ENCODE data around the gene APP. TPM values are rescaled to one million over a fixed set of nuclear protein-coding genes. Genes with fewer than 3 reads are reported as not detected.

The APP gene
- total RNA-seq, 1 donor from 2014 or later = 674 TPM

- DNase-seq (ENCODE audit: low spot score) = no peak
Measured at GRCh38 chr21:25906587-25906986, 264.0 kb downstream of the APP start.

DNA sequence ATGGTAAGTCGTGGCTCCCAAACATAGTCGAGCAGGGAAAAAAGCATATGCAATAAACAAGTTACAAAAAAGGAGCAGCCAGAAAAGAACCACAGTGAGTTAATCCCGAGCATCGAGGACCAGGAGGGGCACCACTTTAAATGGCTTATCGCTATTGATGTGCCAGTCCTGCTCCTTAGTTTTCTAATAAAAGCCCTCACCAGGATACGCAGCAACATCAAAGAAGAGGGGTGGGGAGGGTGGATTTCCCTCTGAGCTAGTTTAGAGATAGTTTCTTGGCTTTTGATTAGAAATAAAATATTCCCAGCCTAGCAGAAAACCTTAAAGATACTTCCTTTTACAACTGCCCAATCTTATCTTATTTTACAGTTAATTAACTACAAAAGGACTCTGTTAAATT is 265.4 kb downstream of the APP start:
- DNase-seq (ENCODE audit: low spot score) = peak; percentile 78

DNA sequence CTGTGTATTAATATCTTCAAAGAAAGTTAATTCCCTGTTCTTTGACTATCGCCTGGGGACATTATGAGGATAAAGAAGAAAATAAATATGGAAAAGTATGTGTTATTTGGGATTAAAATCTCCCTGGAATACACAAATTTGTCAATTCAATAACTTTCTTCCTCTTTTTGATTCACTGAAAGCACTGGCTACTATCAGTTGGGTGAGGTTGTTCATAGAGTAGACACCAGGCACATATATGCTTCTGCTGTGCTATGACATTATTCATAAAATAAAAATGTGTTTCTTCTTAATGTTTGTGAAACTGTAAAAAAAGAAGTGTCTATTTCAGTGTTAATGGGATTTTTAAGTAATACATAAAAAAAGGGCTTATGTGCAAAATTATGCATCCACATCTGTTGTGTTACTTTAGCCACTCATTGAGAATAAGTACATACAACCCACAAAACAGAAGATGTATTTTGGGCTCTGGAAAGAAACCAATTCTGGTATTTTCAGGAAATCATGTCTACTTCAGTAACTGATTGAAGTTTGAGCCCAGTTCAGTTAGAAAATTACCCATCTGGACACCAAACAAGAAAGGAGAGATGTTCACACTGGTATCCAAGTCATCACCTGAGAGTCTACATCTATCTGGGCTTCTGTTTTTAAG is 266.4 kb downstream of the APP start:
- peak; percentile 58 for DNase-seq (ENCODE audit: low spot score)

DNA sequence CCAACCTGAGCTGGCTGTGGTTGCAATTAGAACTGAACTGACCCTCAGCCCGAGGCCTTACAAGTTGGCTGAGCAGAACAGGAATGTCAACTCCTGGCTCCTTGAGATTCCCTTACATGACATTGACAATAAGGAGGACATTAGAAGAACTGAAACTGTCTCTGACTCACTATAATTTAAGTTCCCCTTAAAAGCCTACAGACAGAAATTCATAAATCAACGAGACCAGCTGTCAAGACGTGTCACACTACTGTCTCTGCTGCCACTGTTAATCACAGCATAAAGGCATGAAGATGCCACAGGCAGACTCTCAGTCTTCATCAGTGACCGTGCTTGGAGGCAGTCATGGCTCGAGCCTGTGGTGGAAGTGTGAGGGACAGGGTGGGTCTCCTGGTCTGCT is 267.0 kb downstream of the APP start:
- DNase-seq (ENCODE audit: low spot score) = peak; percentile 72

GRCh38 chr21:25901330-25901979 is 269.1 kb downstream of the APP start:
- DNase-seq (ENCODE audit: low spot score) = no peak

DNA sequence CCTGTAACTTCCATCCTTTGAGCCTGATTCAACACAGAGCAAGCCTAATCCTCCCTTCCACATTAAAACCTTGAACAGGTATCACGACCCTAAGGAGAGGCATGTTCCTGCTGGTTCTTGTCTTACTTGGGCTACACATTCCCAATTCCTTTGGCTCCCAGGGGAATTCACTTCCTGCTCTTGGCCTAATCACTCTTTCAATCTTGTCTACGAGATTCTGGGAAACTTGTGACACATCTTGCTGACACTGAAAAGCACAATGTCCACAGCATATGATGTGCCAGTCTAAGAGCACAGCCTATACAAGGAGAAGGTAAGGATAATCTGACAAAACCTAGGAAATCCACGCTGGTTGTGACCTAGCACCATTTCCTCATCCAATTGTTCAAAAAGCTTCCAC is 271.9 kb downstream of the APP start:
- no peak for DNase-seq (ENCODE audit: low spot score)

GRCh38 chr21:25897383-25897782 is 273.2 kb downstream of the APP start:
- DNase-seq (ENCODE audit: low spot score) = no peak

GRCh38 chr21:25896501-25897056 is 274.0 kb downstream of the APP start:
- no peak for DNase-seq (ENCODE audit: low spot score)

- peak; percentile 22 for DNase-seq (ENCODE audit: low spot score)
Measured at GRCh38 chr21:25895565-25896205, 274.9 kb downstream of the APP start.

DNA sequence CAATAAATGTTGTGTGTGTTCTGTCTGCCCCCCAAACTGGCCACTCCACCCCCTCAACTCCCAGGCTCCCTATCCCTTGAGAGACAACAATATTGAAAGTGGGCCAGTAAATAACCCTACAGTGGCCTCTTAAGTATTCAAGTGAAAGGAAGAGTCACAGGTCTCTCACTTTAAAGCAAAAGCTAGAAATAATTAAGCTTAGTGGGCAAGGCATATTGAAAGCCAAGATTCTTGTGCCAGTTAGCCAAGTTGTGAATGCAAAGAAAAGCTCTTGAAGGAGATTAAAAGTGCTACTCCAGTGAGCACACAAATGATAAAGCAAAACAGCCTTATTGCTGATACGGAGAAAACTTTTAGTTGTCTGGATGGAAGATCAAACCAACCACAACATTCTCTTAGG is 277.4 kb downstream of the APP start:
- no peak for DNase-seq (ENCODE audit: low spot score)

DNA sequence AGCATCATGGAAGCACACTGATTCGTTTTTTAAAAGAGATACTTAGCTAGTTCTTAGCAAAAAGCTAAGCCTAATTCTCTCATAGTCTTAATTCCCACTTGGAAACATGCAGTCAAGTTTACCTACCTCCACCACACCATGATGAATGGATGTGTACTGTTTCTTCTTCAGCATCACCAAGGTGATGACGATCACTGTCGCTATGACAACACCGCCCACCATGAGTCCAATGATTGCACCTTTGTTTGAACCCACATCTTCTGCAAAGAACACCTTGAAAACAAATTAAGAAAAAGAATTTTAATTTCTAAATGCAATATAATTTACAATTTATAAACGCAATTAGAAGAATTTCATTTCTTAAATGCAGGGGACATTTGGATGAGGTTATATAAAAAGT is 279.0 kb downstream of the APP start:
- DNase-seq (ENCODE audit: low spot score) = no peak

DNA sequence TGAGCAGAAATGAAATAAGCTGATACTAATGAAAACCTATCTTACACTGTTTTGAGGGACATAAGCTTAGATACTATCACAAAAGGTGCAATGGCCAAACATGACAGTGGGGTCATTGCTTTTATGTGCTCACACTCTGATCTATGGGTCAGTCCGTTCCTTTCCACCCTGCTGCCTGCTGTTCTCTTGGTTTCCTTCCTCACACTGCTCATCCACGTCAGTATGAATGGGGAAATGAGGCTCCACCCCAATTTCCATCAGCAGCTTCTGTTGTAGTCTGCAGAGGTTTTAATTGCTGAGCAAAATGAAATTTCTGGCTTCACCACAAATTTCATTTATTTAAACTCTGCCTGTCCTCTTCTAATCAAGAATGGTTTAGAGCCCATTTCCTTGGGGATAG is 280.6 kb downstream of the APP start:
- DNase-seq (ENCODE audit: low spot score) = no peak

DNA sequence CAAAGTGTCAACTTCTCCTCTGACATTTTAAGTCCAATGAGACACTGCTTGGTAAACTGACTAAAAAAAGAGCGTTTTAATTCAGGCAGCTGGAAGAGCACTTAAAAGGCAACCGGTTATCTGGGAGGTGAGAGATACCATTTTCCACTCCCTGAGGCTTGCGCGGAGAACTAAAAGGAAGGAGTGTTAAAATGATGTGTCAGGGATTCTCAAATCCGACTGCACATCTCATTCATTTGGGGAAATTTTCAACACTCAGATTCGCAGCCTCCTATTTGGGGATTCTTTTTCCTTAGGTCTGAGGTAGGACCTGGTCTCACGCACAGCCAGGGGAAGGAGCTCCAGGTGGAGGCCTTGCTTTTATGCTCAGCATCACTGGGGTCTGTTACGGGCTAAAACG is 281.9 kb downstream of the APP start:
- DNase-seq (ENCODE audit: low spot score) = no peak

GRCh38 chr21:25887646-25888306 is 282.8 kb downstream of the APP start:
- no peak for DNase-seq (ENCODE audit: low spot score)

DNA sequence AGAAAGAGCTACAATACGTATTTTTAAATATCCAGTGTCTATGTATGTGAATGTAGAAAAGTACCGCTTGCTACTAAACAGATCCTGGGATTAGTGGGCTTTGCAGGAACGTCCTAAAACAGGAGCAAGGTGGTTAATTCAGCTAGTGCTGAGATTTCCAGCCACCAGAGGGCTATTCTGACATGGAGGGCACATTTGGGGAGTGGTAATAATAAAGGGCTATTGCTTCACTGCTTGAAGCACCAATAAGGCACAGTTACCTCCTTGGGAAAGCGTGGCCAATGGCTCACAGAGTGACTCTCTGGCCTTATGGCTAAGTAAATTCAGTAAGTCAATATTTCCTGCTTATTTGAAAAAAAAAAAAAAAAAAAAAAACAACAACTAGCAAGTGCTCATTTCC is 283.4 kb downstream of the APP start:
- no peak for DNase-seq (ENCODE audit: low spot score)

- no peak for DNase-seq (ENCODE audit: low spot score)
Measured at GRCh38 chr21:25885880-25886279, 284.7 kb downstream of the APP start.

- DNase-seq (ENCODE audit: low spot score) = no peak
Measured at GRCh38 chr21:25885405-25885804, 285.2 kb downstream of the APP start.

DNA sequence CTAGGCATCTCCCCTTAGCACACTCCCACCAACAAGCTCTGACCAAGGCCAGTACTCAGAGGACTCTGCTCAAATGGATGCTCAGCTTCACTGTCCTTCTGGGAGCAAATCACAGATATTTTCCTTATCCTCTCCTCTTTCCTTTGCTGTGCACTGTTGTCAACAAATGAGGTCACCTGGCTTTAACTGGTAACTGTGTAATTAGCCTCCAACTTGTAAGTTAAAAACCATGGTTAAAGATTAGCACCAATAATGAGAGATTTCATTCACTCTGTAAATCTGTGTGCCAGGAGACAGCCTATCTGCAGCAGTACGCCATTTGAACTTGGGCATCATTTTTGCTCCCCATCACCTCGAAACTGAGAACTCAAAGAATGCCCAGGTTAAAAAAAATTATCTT is 286.3 kb downstream of the APP start:
- no peak for DNase-seq (ENCODE audit: low spot score)

GRCh38 chr21:25881524-25882376 is 288.8 kb downstream of the APP start:
- peak; percentile 64 for DNase-seq (ENCODE audit: low spot score)

- DNase-seq (ENCODE audit: low spot score) = no peak
Measured at GRCh38 chr21:25879203-25879602, 291.4 kb downstream of the APP start.

DNA sequence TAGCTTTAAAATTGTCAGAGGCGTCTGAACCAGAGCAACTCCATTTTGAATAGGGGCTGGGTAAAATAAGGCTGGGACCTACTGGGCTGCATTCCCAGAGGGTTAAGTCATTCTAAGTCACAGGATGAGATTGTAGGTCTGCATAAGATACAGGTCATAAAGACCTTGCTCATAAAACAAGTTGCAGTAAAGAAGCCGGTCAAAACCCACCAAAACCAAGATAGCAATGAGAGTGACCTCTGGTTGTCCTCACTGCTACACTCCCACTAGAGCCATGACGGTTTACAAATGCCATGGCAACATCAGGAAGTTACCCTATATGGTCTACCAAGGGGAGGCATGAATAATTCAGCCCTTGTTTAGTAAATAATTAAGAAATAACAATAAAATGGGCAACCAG is 292.2 kb downstream of the APP start:
- DNase-seq (ENCODE audit: low spot score) = no peak
